IMR-90 (cell line): ENCODE measurements around the gene IKBIP. TPM values are rescaled to one million over a fixed set of nuclear protein-coding genes. Genes with fewer than 3 reads are reported as not detected.

Source experiments
- ATAC-seq: fragments of 200-7000 bp; cut with Tn5 transposase; 2 replicates; pipeline ENCODE4 v1.9.1; 2020; ENCODE audit warnings: low read depth, mild to moderate bottlenecking, moderate library complexity
- BruUV-seq: library from RNA; stranded (reverse); fragments of 400-500 nt; replicated peaks from 2 replicates; lab custom pipeline; 2021; lab: Mats Ljungman, UMichigan
- CTCF ChIA-PET: fragments of 300-600 bp; formaldehyde crosslinking; extraction: SDS; loops from one replicate; lab custom pipeline; 2021; ENCODE audit warnings: antibody characterized with exemption; lab: Yijun Ruan, JAX
- POLR2A ChIA-PET: fragments of 300-600 bp; sonication (Branson Sonifier 250); formaldehyde crosslinking; loops from one replicate; lab custom pipeline; 2022; ENCODE audit warnings: antibody characterized with exemption; ENCODE audit not compliant: unreplicated experiment; lab: Charles Lee
- DNase-seq: peaks from one replicate; pipeline ENCODE4 v3.0.0; 2013
- H2AFZ ChIP-seq: replicated peaks from 2 replicates; pipeline ENCODE3; 2013; ENCODE audit warnings: low read length, mild to moderate bottlenecking; ENCODE audit not compliant: poor library complexity
- H2AK5ac ChIP-seq: 2 replicates; pipeline ENCODE4 v1.6.1; 2013; ENCODE audit warnings: low read depth, low read length, inconsistent platforms
- H2AK9ac ChIP-seq: replicated peaks from 2 replicates; pipeline ENCODE3; 2013; ENCODE audit warnings: mild to moderate bottlenecking, low read depth, low read length, moderate library complexity; ENCODE audit not compliant: poor library complexity
- H2BK120ac ChIP-seq: 2 replicates; pipeline ENCODE4 v1.6.1; 2013; ENCODE audit warnings: low read depth, low read length, inconsistent platforms
- H2BK15ac ChIP-seq: 3 replicates; pipeline ENCODE4 v1.6.1; 2013; ENCODE audit warnings: low read depth, low read length, inconsistent platforms
- H2BK20ac ChIP-seq: 2 replicates; pipeline ENCODE4 v1.6.1; 2013; ENCODE audit warnings: low read depth, mild to moderate bottlenecking, inconsistent platforms, low read length, moderate library complexity
- H2BK5ac ChIP-seq: 2 replicates; pipeline ENCODE4 v1.6.1; 2013; ENCODE audit warnings: mild to moderate bottlenecking, low read depth, low read length, inconsistent platforms; ENCODE audit not compliant: poor library complexity, severe bottlenecking
- H3K14ac ChIP-seq: replicated peaks from 2 replicates; pipeline ENCODE4 v1.6.1; 2013; ENCODE audit warnings: low read depth, low read length, inconsistent platforms
- H3K18ac ChIP-seq: 2 replicates; pipeline ENCODE4 v1.6.1; 2013; ENCODE audit warnings: low read depth, low read length, control low read depth
- H3K23ac ChIP-seq: 2 replicates; pipeline ENCODE4 v1.6.1; 2013; ENCODE audit warnings: low read depth, low read length, inconsistent platforms
- H3K27ac ChIP-seq: 2 replicates; pipeline ENCODE4 v1.5.1; 2013; ENCODE audit warnings: mild to moderate bottlenecking, control low read depth, low read length; ENCODE audit not compliant: insufficient read depth
- H3K27me3 ChIP-seq: 2 replicates; pipeline ENCODE4 v1.6.1; 2013; ENCODE audit warnings: low read length; ENCODE audit not compliant: control insufficient read depth, insufficient read depth
- H3K36me3 ChIP-seq: 2 replicates; pipeline ENCODE4 v1.6.1; 2013; ENCODE audit warnings: low read length, mixed read lengths; ENCODE audit not compliant: control insufficient read depth, insufficient read depth
- H3K4ac ChIP-seq: 2 replicates; pipeline ENCODE4 v1.6.1; 2013; ENCODE audit warnings: low read depth, low read length, inconsistent platforms
- H3K4me1 ChIP-seq: 2 replicates; pipeline ENCODE4 v1.6.1; 2013; ENCODE audit warnings: low read length, mixed read lengths; ENCODE audit not compliant: control insufficient read depth, insufficient read depth
- H3K4me2 ChIP-seq: 2 replicates; pipeline ENCODE4 v1.6.1; 2013; ENCODE audit warnings: low read depth, mild to moderate bottlenecking, control low read depth, low read length, moderate library complexity
- H3K4me3 ChIP-seq: 2 replicates; pipeline ENCODE4 v1.5.1; 2013; ENCODE audit warnings: low read depth, mild to moderate bottlenecking, control low read depth, low read length, moderate library complexity; ENCODE audit not compliant: insufficient read depth
- H3K56ac ChIP-seq: 2 replicates; pipeline ENCODE4 v1.6.1; 2013; ENCODE audit warnings: low read length, inconsistent platforms; ENCODE audit not compliant: insufficient read depth; ENCODE audit errors: extremely low read depth
- H3K79me1 ChIP-seq, 2 experiments: 2 replicates each; pipeline ENCODE4 v1.6.1; 2013; ENCODE audit warnings: low read length in 2 of 2, inconsistent platforms in 1 of 2, low read depth in 1 of 2
- H3K9ac ChIP-seq: 2 replicates; pipeline ENCODE4 v1.6.1; 2013; ENCODE audit warnings: low read depth, low read length, control low read depth
- H3K9me1 ChIP-seq: 2 replicates; pipeline ENCODE4 v1.6.1; 2013; ENCODE audit warnings: low read length, inconsistent platforms; ENCODE audit not compliant: insufficient read depth
- H3K9me3 ChIP-seq: 2 replicates; pipeline ENCODE4 v1.6.1; 2013; ENCODE audit warnings: low read length; ENCODE audit not compliant: control insufficient read depth, insufficient read depth
- H4K20me1 ChIP-seq: 2 replicates; pipeline ENCODE4 v1.6.1; 2013; ENCODE audit warnings: low read length, inconsistent platforms; ENCODE audit not compliant: insufficient read depth
- H4K5ac ChIP-seq: 2 replicates; pipeline ENCODE4 v1.6.1; 2013; ENCODE audit warnings: mild to moderate bottlenecking, low read depth, low read length, control low read depth
- H4K8ac ChIP-seq, 2 experiments: 2 replicates each; pipeline ENCODE4 v1.6.1; 2013; ENCODE audit warnings: low read depth in 2 of 2, low read length in 2 of 2, control low read depth in 1 of 2, inconsistent platforms in 1 of 2
- H4K91ac ChIP-seq: 2 replicates; pipeline ENCODE4 v1.6.1; 2013; ENCODE audit warnings: low read depth, low read length, inconsistent platforms; ENCODE audit not compliant: insufficient read depth
- CTCF ChIP-seq: conservative IDR thresholded peaks from 2 replicates; pipeline ENCODE4 v1.5.1; 2012; ENCODE audit warnings: mild to moderate bottlenecking, low read depth, low read length, improper control_type of control experiment
- SMC3 ChIP-seq: fragments of 150-350 bp; IDR thresholded peaks from 2 replicates; pipeline ENCODE4 v1.6.1; 2016; ENCODE audit warnings: low read depth, mild to moderate bottlenecking, antibody characterized with exemption, low read length, moderate library complexity
- WGBS, 2 experiments: methylation state at CpG; one replicate each; pipeline versions ENCODE4 v1.1.5 to v1.1.7; 2013; ENCODE audit warnings: missing lambda C conversion rate in 2 of 2; ENCODE audit not compliant: insufficient read length in 1 of 2; ENCODE audit errors: extremely low coverage in 2 of 2; 5-methylcytosine and 5-hydroxymethylcytosine counted together
- dilution Hi-C: fragments of 300-500 bp; cut with HindIII; formaldehyde crosslinking; loops from one replicate; pipeline ENCODE4 v1.14.3; 2018; ENCODE audit warnings: low sequenced_read_pairs; ENCODE audit not compliant: unreplicated experiment
- in situ Hi-C: fragments of 300-500 bp; cut with MboI; formaldehyde crosslinking; loops from 3 replicates; pipeline ENCODE4 v1.14.3; 2019; ENCODE audit warnings: low sequenced_read_pairs, inconsistent platforms, mixed read lengths
- intact Hi-C: fragments of 100-400 bp; cut with micrococcal nuclease; formaldehyde crosslinking; loops from 2 replicates; pipeline ENCODE4 v1.10.0; 2022
- polyA plus RNA-seq, 3 experiments: library from polyadenylated mRNA; depleted of rRNA; stranded (reverse); fragments of >200 nt; gene quantifications; 2 replicates each; pipeline ENCODE4 v1.2.3, GENCODE V29; 2012; ENCODE audit warnings: low replicate concordance in 1 of 3
- total RNA-seq: library from RNA; depleted of rRNA; stranded (reverse); fragments of >200 nt; gene quantifications from 2 replicates; pipeline ENCODE4 v1.2.3, GENCODE V29; 2012

Gene IKBIP
- total and polyA plus RNA-seq, 2 of the 4 experiments (the other 2 are of a cell fraction) = 37.1 to 52.7 TPM

GRCh38 chr12:98606359-98606988 is 38.1 kb downstream of the IKBIP start:
- Histone ChIP-seq H3K36me3 (peaks cover 21% of the 10 kb centered on the region), H2BK120ac (no peak overlapping the region), H3K14ac (no peak overlapping the region), H3K4me3 (no peak overlapping the region), H2BK20ac (no peak overlapping the region), H3K9me1 (no peaks in the 10 kb centered on the region), H4K8ac (no peak overlapping the region), H4K5ac (no peak overlapping the region), H3K4me1 (no peaks in the 10 kb centered on the region), H3K23ac (no peak overlapping the region), H2BK15ac (no peak overlapping the region), H2BK5ac (no peak overlapping the region), H3K27ac (no peak overlapping the region), H3K18ac (no peak overlapping the region), H3K27me3 (no peaks in the 10 kb centered on the region), H3K4me2 (no peak overlapping the region), H2AK5ac (no peak overlapping the region), H3K56ac (no peak overlapping the region), H2AK9ac (no peak overlapping the region), H3K4ac (no peak overlapping the region), H2AFZ (no peak overlapping the region), H3K9ac (no peak overlapping the region), H4K91ac (no peak overlapping the region), H3K9me3 (no peaks in the 10 kb centered on the region), H3K79me1 (peaks cover 0 to 6% of the 10 kb centered on the region in 2 experiments; a peak in 2 of 4 replicates), H4K20me1 (no peaks in the 10 kb centered on the region; the same call in 1 of the 2 replicates)
- DNase-seq (no peak), ATAC-seq (0 out of 2 replicates have a peak, but pooled peaks have one; percentile 19)
- TF ChIP-seq CTCF = 0 out of 2 replicates have a peak, but pooled peaks have one; percentile 9
- no peak for TF ChIP-seq SMC3
- dilution Hi-C loops = no loop called here
- in situ Hi-C loops = no loop called here
- intact Hi-C loops = loop anchor here (5.0 kb wide), 1 partner anchor 46 kb away; no protein-coding TSS in a partner anchor
- BruUV-seq = no TSS peak
- no CpG with 5 or more reads among the region's 2 CpGs for WGBS, 2 experiments
- CTCF ChIA-PET = interaction anchor here (1.5 kb wide), 1 partner anchor 13 kb away, joined by 4 read pairs; the partner anchor contains the start of gene SLC25A3
- POLR2A ChIA-PET = no interaction called here
